ENCODE measurements around the gene CORO2B. TPM values are rescaled to one million over a fixed set of nuclear protein-coding genes. Genes with fewer than 3 reads are reported as not detected.

Gene CORO2B
- total and polyA plus RNA-seq, 11 donors, result 3.0 to 9.1 (median 5.0) TPM

- DNase-seq, result no peak
- Histone ChIP-seq H3K9me3 (no peaks in the 10 kb centered on the region), H3K4me3 (no peak overlapping the region), H3K4me1 (peaks cover 0 to 8% (median 0%) of the 10 kb centered on the region in 12 donors), H3K27me3 (no peaks in the 10 kb centered on the region), H3K36me3 (no peaks in the 10 kb centered on the region), H3K27ac (no peak overlapping the region)
- 68 to 79% (median 76%) methylated on average over 8 to 9 of the region's 9 CpGs for WGBS, 4 donors
- intact Hi-C loops (cut with DNase I), result loop anchor here (1.0 to 10.0 kb wide), 15 partner anchors 185 to 377 kb away; partner anchors contain the start of gene ANP32A (in 1 of the 10)
- no peak for ATAC-seq
- TF ChIP-seq, protein P1, sequence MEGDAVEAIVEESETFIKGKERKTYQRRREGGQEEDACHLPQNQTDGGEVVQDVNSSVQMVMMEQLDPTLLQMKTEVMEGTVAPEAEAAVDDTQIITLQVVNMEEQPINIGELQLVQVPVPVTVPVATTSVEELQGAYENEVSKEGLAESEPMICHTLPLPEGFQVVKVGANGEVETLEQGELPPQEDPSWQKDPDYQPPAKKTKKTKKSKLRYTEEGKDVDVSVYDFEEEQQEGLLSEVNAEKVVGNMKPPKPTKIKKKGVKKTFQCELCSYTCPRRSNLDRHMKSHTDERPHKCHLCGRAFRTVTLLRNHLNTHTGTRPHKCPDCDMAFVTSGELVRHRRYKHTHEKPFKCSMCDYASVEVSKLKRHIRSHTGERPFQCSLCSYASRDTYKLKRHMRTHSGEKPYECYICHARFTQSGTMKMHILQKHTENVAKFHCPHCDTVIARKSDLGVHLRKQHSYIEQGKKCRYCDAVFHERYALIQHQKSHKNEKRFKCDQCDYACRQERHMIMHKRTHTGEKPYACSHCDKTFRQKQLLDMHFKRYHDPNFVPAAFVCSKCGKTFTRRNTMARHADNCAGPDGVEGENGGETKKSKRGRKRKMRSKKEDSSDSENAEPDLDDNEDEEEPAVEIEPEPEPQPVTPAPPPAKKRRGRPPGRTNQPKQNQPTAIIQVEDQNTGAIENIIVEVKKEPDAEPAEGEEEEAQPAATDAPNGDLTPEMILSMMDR (IDR thresholded peaks at IDR 0.05), result no peak
- no peak for TF ChIP-seq POLR2A (IDR thresholded peaks at IDR 0.05)
Measured at GRCh38 chr15:68550004-68550403, 28.8 kb upstream of the CORO2B start.

GRCh38 chr15:68550498-68551295 is 28.1 kb upstream of the CORO2B start:
- no peaks in the 10 kb centered on the region for H3K36me3 ChIP-seq
- H3K4me1 ChIP-seq, result peaks cover 0 to 8% (median 0%) of the 10 kb centered on the region in 12 donors
- H3K27me3 ChIP-seq, result no peaks in the 10 kb centered on the region
- ATAC-seq (peak in 3 of 4 donors; percentile 38 to 58 (median 43)), DNase-seq (peak; percentile 60 to 83 (median 72))
- H3K27ac ChIP-seq, result no peak overlapping the region
- WGBS, 4 donors, result 44 to 48% (median 46%) methylated on average over 19 to 20 of the region's 20 CpGs
- H3K9me3 ChIP-seq, result no peaks in the 10 kb centered on the region
- TF ChIP-seq POLR2A (IDR thresholded peaks at IDR 0.05), result no peak
- TF ChIP-seq, protein P1 (IDR thresholded peaks at IDR 0.05), result peak; percentile 89 to 97 (median 93)
- intact Hi-C loops (cut with DNase I), result loop anchor here (1.0 to 10.0 kb wide), 15 partner anchors 184 to 377 kb away; partner anchors contain the start of gene ANP32A (in 1 of the 10)
- no peak overlapping the region for H3K4me3 ChIP-seq

GRCh38 chr15:68551296-68551635 is 27.5 kb upstream of the CORO2B start:
- no peaks in the 10 kb centered on the region for H3K9me3 ChIP-seq
- H3K36me3 ChIP-seq, result no peaks in the 10 kb centered on the region
- H3K4me1 ChIP-seq, result peaks cover 0 to 8% (median 0%) of the 10 kb centered on the region in 12 donors
- no peaks in the 10 kb centered on the region for H3K27me3 ChIP-seq
- intact Hi-C loops (cut with DNase I), result loop anchor here (2.0 to 10.0 kb wide), 14 partner anchors 184 to 376 kb away; partner anchors contain the start of gene ANP32A (in 1 of the 10)
- ATAC-seq (no peak), DNase-seq (no peak)
- WGBS, 4 donors, result 85 to 90% (median 88%) methylated on average over 4 to 5 of the region's 5 CpGs
- H3K4me3 ChIP-seq, result no peak overlapping the region
- no peak overlapping the region for H3K27ac ChIP-seq
- TF ChIP-seq POLR2A (IDR thresholded peaks at IDR 0.05), result no peak
- TF ChIP-seq, protein P1 (IDR thresholded peaks at IDR 0.05), result no peak

- no peak overlapping the region for H3K4me3 ChIP-seq
- 60 to 70% (median 68%) methylated on average over 6 of the region's 6 CpGs for WGBS, 4 donors
- TF ChIP-seq, protein P1 (IDR thresholded peaks at IDR 0.05), result no peak
- TF ChIP-seq POLR2A (IDR thresholded peaks at IDR 0.05), result no peak
- intact Hi-C loops (cut with DNase I), result loop anchor here (2.0 to 10.0 kb wide), 12 partner anchors 182 to 375 kb away; partner anchors contain the start of gene ANP32A (in 1 of the 10)
- H3K36me3 ChIP-seq, result no peaks in the 10 kb centered on the region
- peaks cover 0 to 8% (median 0%) of the 10 kb centered on the region in 12 donors for H3K4me1 ChIP-seq
- no peak overlapping the region for H3K27ac ChIP-seq
- no peak for ATAC-seq
- H3K9me3 ChIP-seq, result no peaks in the 10 kb centered on the region
- DNase-seq, result no peak
- no peaks in the 10 kb centered on the region for H3K27me3 ChIP-seq
Measured at GRCh38 chr15:68552344-68552743, 26.4 kb upstream of the CORO2B start.
